Right ventricle myocardium inferior (tissue), 1 donor: Measurements from ENCODE around the gene SND1. TPM values are rescaled to one million over a fixed set of nuclear protein-coding genes. Genes with fewer than 3 reads are reported as not detected.
"Not testable (repeated sequence)": the region's sequence is repeated elsewhere in the genome, so short reads cannot be mapped to it uniquely, and the experiment has no call there.

ENCODE experiments used
- ATAC-seq: fragments of 200-7000 bp; cut with Tn5 transposase; one replicate; pipeline ENCODE4 v1.9.1; 2020; ENCODE audit warnings: mild to moderate bottlenecking, moderate library complexity
- DNase-seq: peaks from one replicate; pipeline ENCODE4 v3.0.0; 2021; ENCODE audit errors: missing footprints
- intact Hi-C: fragments of 100-400 bp; cut with DNase I; formaldehyde crosslinking; loops from one replicate; pipeline ENCODE4 v1.11.0; 2022
- total RNA-seq: library from RNA; stranded (reverse); fragmentation: NEBNext Ultra II Directional; extraction: Animal tissue kit (Norgen Biotek cat#: 25700); gene quantifications from one replicate; pipeline ENCODE4 v1.2.1, GENCODE V29; 2021
- donor health status: DM: no; HTN: yes; CAD: no; lungs with severe emphysema.

Gene SND1
- total RNA-seq, 1 donor from 2014 or later, result 85.0 TPM

- ATAC-seq (no peak), DNase-seq (no peak)
- intact Hi-C loops, result no loop called here
Observed at GRCh38 chr7:127888411-127888810, 236.4 kb downstream of the SND1 start.

DNA sequence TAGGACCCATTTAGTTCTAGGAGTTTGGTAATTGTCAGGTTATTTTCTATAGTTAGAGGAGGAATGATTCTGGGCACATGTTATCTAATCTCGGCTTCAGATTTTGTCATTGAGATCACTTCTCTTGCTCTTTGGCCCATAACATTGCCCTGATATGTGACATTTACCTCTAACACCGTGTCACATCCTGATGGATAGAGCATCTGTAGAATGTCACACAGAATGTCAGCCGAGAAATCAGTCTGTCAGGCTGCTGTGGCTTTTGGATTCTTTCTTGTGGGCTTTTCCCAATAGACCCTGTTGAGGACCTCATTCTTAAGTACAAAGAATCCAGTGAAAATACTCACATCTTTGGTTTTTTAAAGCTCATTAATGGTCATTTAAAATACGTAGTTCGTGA lies 236.8 kb downstream of the SND1 start:
- ATAC-seq, result no peak

GRCh38 chr7:127889677-127890076 lies 237.7 kb downstream of the SND1 start:
- intact Hi-C loops, result no loop called here
- ATAC-seq (no peak), DNase-seq (no peak)

More for the DNA sequence above, 236.8 kb downstream of the SND1 start:
- intact Hi-C loops, result no loop called here
- no peak for DNase-seq

DNA sequence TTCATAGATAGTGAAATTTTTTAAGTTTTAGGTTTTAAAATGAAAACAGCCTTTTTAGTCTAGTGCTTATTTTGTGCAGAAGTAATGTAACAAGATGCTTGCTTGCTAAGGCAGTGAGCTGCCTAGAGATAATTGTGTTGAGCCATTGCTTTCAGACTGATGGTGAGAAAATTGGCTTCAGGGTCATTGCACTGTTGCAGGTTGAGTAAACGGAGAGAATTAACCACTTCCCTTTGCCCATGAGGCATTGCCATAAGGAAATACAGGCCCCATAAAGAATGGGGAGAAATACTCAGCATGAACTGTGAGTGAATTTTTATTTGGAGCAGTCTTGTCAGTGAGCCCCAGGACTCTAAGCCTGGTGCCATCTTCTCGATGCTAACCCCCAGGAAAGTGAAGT lies 238.7 kb downstream of the SND1 start:
- DNase-seq (no peak), ATAC-seq (no peak)
- intact Hi-C loops, result no loop called here

DNA sequence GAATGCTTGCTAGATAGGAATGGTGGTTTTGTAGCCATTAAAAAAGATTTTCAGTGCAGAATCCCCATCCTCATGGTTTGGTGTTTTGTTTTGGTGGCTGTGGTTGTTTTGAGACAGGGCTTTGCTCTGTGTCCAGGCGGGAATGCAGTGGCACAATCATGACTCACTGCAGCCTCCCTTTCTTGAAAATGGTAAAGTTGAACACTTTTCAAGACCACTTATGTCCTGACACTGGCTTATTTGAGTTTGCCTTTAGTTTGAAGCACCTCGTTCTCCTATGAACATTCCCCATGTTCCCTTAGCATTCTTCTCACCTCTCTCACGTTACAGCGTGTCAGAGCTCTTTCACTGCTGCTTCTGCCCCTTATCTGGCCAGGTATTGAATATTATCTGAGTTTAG lies 239.2 kb downstream of the SND1 start:
- ATAC-seq (no peak), DNase-seq (no peak)
- intact Hi-C loops, result no loop called here

GRCh38 chr7:127891854-127892438 lies 240.0 kb downstream of the SND1 start:
- no peak for ATAC-seq
- intact Hi-C loops, result no loop called here
- no peak for DNase-seq

- DNase-seq (no peak), ATAC-seq (peak; percentile 32)
- intact Hi-C loops, result no loop called here
Observed at GRCh38 chr7:127892488-127893314, 240.7 kb downstream of the SND1 start.

DNA sequence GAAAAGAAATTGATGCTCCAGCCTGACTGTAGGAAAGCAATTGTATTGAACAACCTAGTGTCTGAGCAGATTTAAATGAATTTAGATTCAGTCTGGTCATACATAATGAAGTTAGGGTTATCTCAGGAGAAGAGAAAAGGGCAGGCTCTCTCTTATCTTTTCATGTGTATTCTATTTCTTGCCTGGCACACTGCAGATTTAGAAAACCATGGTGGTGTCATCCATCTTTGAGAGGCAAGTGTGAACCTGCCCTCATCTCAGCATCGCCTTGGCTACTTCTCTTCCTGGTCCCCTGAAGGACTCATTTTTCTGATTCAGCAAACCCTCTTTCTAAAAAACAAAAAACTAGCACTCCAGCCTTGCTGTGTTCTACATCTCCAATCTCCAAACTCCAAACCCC lies 241.6 kb downstream of the SND1 start:
- DNase-seq (no peak), ATAC-seq (no peak)
- intact Hi-C loops, result no loop called here

GRCh38 chr7:127894588-127894987 lies 242.6 kb downstream of the SND1 start:
- intact Hi-C loops, result no loop called here
- DNase-seq (no peak), ATAC-seq (no peak)

DNA sequence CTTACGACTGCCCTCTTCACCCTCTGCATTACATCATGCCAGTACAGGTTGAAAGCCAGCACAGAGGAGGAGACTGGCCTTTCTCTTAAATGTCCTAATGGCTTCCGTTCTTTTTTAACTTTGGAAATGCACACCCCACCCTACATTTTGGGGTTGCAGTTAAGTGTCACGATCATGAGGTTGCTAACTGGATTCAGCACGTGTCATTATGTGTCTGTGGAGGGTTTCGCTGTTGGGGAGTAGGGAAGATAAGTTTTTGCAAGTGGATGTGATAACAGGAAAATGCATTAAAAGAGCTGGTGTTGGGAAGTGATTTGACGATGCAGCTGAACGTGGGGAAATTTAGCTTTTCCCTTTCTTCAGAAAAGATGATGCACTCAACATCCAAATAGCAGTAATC lies 243.4 kb downstream of the SND1 start:
- no peak for ATAC-seq
- DNase-seq, result no peak
- intact Hi-C loops, result no loop called here

DNA sequence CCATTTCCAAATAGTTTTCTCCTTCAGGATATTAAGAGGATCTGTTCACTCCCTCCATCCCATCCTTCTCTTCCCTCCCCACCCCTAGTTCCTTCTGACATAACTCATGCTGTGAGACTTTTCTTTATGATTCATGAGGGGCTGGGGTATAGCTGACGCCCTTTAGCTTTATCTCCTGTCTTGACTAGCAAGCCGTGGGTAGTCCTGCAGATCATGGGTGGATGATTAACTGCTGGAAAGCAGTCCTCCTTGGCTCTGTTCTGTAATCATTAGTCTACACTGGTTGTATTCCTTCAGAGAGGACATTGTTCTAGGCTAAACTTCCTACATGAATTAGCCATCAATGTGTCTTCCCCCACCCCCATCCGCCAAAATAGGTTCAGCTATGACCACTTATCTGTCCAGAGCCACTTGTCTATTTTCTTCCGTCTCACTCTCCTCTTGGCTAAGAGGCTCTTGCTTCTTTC lies 243.9 kb downstream of the SND1 start:
- intact Hi-C loops, result no loop called here
- DNase-seq, result no peak
- no peak for ATAC-seq

DNA sequence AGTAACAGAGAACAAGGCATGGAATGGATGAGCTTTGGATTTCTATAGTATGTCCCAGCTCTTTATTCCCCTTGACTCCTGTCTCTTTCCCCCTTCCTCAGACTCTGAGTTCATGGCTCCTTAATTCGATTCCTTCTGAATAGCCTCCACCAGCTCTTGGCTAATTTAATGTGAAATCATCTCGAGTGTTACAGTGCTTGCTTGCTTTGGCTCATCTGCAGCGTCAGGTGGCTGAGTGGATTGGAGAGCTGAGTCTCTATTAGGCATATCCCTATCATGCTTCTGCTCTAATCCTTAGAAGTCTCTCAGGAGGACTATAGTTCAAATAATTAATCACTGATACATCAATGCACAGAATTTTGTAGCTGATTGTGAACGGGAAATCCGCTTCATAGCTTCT lies 244.7 kb downstream of the SND1 start:
- intact Hi-C loops, result no loop called here
- no peak for DNase-seq
- no peak for ATAC-seq

GRCh38 chr7:127897704-127898454 lies 245.9 kb downstream of the SND1 start:
- no peak for DNase-seq
- no peak for ATAC-seq
- intact Hi-C loops, result no loop called here

- no peak for ATAC-seq
- intact Hi-C loops, result no loop called here
Observed at GRCh38 chr7:127899411-127899810, 247.4 kb downstream of the SND1 start.

DNA sequence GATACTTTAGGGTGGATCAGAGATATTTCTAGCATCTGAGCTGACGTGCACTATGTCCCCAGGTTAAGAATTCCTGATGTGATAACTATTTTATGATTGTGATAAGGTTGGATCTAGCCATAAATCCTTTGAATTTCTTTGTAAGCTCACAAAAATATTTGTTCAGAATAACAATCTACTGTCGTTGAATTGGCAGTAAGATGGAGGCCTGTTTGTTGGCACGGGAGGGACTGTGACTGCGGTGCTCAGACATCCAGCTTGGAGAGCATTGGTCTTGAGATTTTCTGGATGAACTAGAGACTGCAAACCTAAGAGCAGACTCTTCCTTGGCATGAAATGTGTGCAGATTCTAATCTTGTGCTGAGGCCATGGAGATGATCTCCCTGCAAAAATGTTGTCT lies 248.1 kb downstream of the SND1 start:
- intact Hi-C loops, result no loop called here
- ATAC-seq (no peak), DNase-seq (no peak)

More at GRCh38 chr7:127899411-127899810, 247.4 kb downstream of the SND1 start:
- DNase-seq, result no peak

- intact Hi-C loops, result no loop called here
- ATAC-seq, result no peak
Observed at GRCh38 chr7:127900732-127901685, 249.0 kb downstream of the SND1 start.

GRCh38 chr7:127901895-127902703 lies 250.1 kb downstream of the SND1 start:
- ATAC-seq (no peak), DNase-seq (no peak)
- intact Hi-C loops, result no loop called here

More at GRCh38 chr7:127900732-127901685, 249.0 kb downstream of the SND1 start:
- no peak for DNase-seq

DNA sequence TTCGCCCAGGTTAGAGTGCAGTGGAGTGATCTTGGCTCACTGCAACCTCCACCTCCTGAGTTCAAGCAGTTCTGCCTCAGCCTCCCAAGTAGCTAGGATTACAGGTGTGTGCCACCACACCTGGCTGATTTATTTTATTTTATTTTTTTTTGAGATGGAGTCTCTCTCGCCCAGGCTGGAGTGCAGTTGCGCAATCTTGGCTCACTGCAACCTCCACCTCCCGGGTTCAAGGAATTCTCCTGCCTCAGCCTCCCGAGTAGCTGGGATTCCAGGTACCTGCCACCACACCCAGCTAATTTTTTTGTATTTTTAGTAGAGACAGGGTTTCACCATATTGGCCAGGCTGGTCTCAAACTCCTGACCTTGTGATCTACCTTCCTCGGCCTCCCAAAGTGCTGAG lies 250.8 kb downstream of the SND1 start:
- intact Hi-C loops, ATAC-seq, DNase-seq: not testable (repeated sequence)
